Peyer's patch (tissue), 4 donors: Measurements from ENCODE around the gene CTAGE1.

Experiments
- CTCF ChIP-seq, 6 experiments: fragments of 450-650 bp in 4 of 6; fragments of 200-600 bp in 2 of 6; sonication (generic) in 1 of 6; IDR thresholded peaks; one replicate each; pipeline ENCODE4 v1.5.1; 2017 to 2019; ENCODE audit warnings: antibody characterized with exemption in 6 of 6, mild to moderate bottlenecking in 3 of 6, moderate library complexity in 1 of 6
- POLR2A ChIP-seq, 2 donors: fragments of 450-650 bp; IDR thresholded peaks; one replicate each; pipeline ENCODE4 v1.5.1; 2017; ENCODE audit warnings: antibody characterized with exemption in 2 of 2, mild to moderate bottlenecking in 2 of 2, moderate library complexity in 2 of 2

- TF ChIP-seq POLR2A (IDR thresholded peaks at IDR 0.05) (no peak), CTCF (IDR thresholded peaks at IDR 0.05) (no peak)
Measured at GRCh38 chr18:22409445-22409844, 8.3 kb downstream of the CTAGE1 start.
